HG02943 (cell line): ENCODE measurements around the gene PSENEN.
"Not testable (repeated sequence)": the region's sequence is repeated elsewhere in the genome, so short reads cannot be mapped to it uniquely, and the experiment has no call there.

Experiments
- ATAC-seq: cut with Tn5 transposase; IDR thresholded peaks from one replicate; pipeline ENCODE4 v1.9.1; 2021; ENCODE audit warnings: mild to moderate bottlenecking, low read depth, moderate library complexity; ENCODE audit not compliant: unreplicated experiment

Gene PSENEN

GRCh38 chr19:35717665-35718344, 27.6 kb upstream of the PSENEN start, which contains the start of gene KMT2B:
Gene KMT2B, plus strand, starts transcription at chr19:35718003. Its CDS starts 16 bp downstream, at chr19:35718019.
- ATAC-seq: no peak

DNA sequence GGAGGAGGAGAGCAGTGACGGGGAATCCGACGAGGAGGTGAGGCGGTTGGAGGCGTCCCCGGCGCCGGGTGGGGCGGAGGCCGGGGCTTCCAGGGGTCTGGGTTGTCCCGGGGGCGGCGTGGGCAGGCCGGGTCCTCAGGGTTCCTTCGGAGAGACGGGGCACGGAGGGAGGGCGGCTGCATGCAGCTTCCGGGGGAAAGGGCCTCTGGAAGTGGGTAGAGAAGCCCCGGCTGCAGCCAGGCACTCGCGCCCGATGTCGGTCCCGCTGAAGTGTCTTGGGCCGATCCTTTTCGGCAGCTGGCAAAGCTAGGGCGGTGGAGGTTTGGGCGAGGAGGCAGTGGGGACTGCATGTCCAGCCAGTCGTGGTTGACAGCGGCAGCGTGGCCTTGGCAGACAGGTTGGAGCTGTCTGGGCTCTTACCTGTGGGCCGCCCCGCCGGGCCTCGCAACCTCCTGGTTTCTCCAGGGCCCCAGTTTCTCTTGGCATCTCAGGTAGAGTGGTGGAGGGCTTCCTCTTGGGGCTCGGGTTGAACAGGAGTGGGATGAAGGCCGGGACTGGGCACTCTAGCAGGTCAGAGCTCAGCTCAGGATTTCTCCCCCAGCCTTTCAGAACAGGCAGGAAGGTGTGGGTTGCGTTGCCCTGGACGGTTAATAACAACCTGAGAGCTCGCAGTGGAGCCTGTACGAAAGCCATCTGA, 27.0 kb upstream of the PSENEN start:
- ATAC-seq: peak; percentile 3

GRCh38 chr19:35719402-35720162, 25.9 kb upstream of the PSENEN start:
- ATAC-seq: no peak

- ATAC-seq: no peak
Measured at GRCh38 chr19:35720163-35720524, 25.3 kb upstream of the PSENEN start.

DNA sequence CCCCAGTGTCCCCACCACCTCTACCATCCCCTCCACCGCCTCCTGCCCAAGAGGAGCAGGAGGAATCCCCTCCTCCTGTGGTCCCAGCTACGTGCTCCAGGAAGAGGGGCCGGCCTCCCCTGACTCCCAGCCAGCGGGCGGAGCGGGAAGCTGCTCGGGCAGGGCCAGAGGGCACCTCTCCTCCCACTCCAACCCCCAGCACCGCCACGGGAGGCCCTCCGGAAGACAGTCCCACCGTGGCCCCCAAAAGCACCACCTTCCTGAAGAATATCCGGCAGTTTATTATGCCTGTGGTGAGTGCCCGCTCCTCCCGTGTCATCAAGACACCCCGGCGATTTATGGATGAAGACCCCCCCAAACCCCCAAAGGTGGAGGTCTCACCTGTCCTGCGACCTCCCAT, 24.8 kb upstream of the PSENEN start:
- ATAC-seq: no peak

DNA sequence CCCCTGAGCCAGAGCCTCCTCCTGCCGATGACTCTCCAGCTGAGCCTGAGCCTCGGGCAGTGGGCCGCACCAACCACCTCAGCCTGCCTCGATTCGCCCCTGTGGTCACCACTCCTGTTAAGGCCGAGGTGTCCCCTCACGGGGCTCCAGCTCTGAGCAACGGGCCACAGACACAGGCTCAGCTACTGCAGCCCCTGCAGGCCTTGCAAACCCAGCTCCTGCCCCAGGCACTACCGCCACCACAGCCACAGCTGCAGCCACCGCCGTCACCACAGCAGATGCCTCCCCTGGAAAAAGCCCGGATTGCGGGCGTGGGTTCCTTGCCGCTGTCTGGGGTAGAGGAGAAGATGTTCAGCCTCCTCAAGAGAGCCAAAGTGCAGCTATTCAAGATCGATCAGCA, 24.1 kb upstream of the PSENEN start:
- ATAC-seq: no peak

GRCh38 chr19:35722461-35722860, 23.0 kb upstream of the PSENEN start:
- ATAC-seq: no peak

- no peak for ATAC-seq
Measured at GRCh38 chr19:35722897-35723296, 22.6 kb upstream of the PSENEN start.

DNA sequence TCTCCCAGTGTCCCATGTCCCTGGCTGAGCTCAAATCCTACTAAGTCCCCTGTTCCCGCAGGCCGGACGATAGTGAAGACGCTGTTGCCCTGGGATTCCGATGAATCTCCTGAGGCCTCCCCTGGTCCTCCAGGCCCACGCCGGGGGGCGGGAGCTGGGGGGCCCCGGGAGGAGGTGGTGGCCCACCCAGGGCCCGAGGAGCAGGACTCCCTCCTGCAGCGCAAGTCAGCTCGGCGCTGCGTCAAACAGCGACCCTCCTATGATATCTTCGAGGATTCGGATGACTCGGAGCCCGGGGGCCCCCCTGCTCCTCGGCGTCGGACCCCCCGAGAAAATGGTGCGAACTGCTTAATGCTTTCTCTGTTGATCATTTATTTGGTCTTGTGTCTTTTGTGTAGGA, 21.8 kb upstream of the PSENEN start:
- ATAC-seq: no peak

GRCh38 chr19:35724132-35724531, 21.3 kb upstream of the PSENEN start:
- not testable (repeated sequence) for ATAC-seq

- ATAC-seq: no peak
Measured at GRCh38 chr19:35724560-35724959, 20.9 kb upstream of the PSENEN start.

- no peak for ATAC-seq
Measured at GRCh38 chr19:35725216-35725861, 20.1 kb upstream of the PSENEN start.

- ATAC-seq: no peak
Measured at GRCh38 chr19:35727053-35727955, 18.1 kb upstream of the PSENEN start.

DNA sequence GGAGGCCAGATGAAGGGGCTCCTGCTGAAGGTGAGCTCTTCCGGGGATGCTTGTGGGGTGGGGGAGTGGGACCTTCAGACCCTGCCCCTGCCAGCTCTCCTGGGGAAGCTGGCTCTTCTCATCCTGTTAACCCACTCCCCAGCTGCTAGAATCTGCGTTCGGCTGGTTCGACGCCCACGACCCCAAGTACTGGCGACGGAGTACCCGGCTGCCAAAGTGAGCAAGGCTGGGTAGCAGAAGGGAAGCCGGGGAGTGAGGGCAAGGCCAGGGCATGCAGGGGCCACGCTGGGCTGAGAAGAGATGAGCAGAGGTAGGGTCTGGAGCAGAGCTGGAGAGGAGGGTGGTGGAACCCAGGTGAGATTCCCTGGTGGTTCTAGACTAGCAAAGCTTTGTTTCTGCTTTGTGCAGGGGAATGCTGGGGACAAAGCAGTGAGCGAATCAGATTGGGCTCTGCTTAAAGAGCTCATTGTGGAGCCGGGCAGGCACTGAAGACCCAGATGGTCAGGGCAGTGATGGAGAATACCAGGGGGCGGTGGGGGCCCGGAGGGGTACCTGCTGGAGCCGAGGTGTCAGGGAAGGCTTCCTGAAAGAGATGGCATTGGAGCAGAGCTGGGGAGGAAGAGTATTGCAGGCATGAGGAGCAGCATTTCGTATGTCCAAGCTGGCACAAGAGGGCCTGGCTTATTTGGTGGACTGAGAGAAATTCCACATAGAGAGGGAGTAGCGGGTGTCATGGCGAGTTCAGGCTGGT, 17.3 kb upstream of the PSENEN start:
- no peak for ATAC-seq

- ATAC-seq: no peak
Measured at GRCh38 chr19:35729021-35729420, 16.4 kb upstream of the PSENEN start.

DNA sequence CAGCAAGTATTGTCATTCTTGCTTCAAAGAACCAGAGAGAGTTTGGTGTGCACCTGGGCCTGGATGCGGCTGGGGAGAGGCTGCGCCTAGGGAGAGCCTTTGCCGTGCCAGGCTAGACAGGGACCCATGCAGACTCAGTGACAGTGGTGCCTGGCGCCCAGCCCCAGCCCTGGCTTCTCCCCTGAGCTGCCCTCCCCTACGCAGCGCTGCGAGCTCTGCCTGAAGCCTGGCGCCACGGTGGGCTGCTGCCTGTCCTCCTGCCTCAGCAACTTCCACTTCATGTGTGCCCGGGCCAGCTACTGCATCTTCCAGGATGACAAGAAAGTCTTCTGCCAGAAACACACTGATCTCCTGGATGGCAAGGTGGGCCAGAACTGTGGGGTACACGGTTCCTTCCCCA, 15.7 kb upstream of the PSENEN start:
- ATAC-seq: no peak

DNA sequence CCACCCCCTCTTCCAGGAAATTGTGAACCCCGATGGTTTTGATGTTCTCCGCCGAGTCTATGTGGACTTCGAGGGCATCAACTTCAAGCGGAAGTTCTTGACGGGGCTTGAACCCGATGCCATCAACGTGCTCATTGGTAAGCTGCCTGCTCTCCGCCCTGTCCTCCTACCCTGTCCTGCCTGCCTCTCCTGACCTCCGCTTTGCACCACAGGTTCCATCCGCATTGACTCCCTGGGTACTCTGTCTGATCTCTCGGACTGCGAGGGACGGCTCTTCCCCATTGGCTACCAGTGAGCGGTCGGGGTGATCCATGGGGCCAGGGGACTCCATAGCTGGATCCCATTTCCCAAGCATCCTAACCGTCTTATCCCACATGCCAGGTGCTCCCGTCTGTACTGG, 15.1 kb upstream of the PSENEN start:
- ATAC-seq: no peak

- no peak for ATAC-seq
Measured at GRCh38 chr19:35731353-35731752, 14.1 kb upstream of the PSENEN start.

GRCh38 chr19:35731779-35732405, 13.6 kb upstream of the PSENEN start:
- ATAC-seq: no peak
